Left renal pelvis (tissue), 4 donors: Measurements from ENCODE around the gene STK32C. TPM values are rescaled to one million over a fixed set of nuclear protein-coding genes. Genes with fewer than 3 reads are reported as not detected.
"Not testable (repeated sequence)": the region's sequence is repeated elsewhere in the genome, so short reads cannot be mapped to it uniquely, and the experiment has no call there.

Experiments
- DNase-seq, 4 donors: peaks; one replicate each; pipeline ENCODE4 v3.0.0-alpha.2; 2013; ENCODE audit warnings: low read depth in 4 of 4, low spot score in 3 of 4
- polyA plus RNA-seq, 4 donors: library from polyadenylated mRNA; unstranded; fragments of 120-200 nt; gene quantifications; one replicate each; pipeline ENCODE4 v1.2.1, GENCODE V29; 2013; ENCODE audit not compliant: insufficient read length in 4 of 4

STK32C gene
- polyA plus RNA-seq, 4 donors, result 6.5 to 15.1 (median 11.5) TPM

GRCh38 chr10:132220996-132221395 is 86.8 kb downstream of the STK32C start:
- DNase-seq, result not testable (repeated sequence)

- DNase-seq, result no peak
Measured at GRCh38 chr10:132220061-132220460, 87.7 kb downstream of the STK32C start.

GRCh38 chr10:132219486-132219885 is 88.3 kb downstream of the STK32C start:
- DNase-seq, result no peak

- DNase-seq, result not testable (repeated sequence)
Measured at GRCh38 chr10:132216441-132216840, 91.3 kb downstream of the STK32C start.

GRCh38 chr10:132213917-132214316 is 93.8 kb downstream of the STK32C start:
- no peak for DNase-seq

GRCh38 chr10:132212816-132213215 is 94.9 kb downstream of the STK32C start:
- no peak for DNase-seq

- DNase-seq, result no peak
Measured at GRCh38 chr10:132211246-132211645, 96.5 kb downstream of the STK32C start.

GRCh38 chr10:132210766-132211165 is 97.0 kb downstream of the STK32C start:
- no peak for DNase-seq

- DNase-seq, result no peak
Measured at GRCh38 chr10:132209978-132210530, 97.7 kb downstream of the STK32C start.

GRCh38 chr10:132209130-132209529 is 98.6 kb downstream of the STK32C start:
- DNase-seq, result no peak

GRCh38 chr10:132208462-132209050 is 99.2 kb downstream of the STK32C start:
- DNase-seq, result no peak

- DNase-seq, result no peak
Measured at GRCh38 chr10:132207536-132208461, 100.0 kb downstream of the STK32C start.

GRCh38 chr10:132206806-132207535 is 100.8 kb downstream of the STK32C start:
- DNase-seq, result no peak

- no peak for DNase-seq
Measured at GRCh38 chr10:132206377-132206745, 101.4 kb downstream of the STK32C start.

GRCh38 chr10:132205650-132206376 is 101.9 kb downstream of the STK32C start:
- DNase-seq, result no peak

- DNase-seq, result no peak
Measured at GRCh38 chr10:132204781-132205473, 102.8 kb downstream of the STK32C start.

GRCh38 chr10:132204078-132204780 is 103.5 kb downstream of the STK32C start:
- no peak for DNase-seq

GRCh38 chr10:132203256-132204077 is 104.3 kb downstream of the STK32C start:
- DNase-seq, result no peak
